ENCODE results near the gene CLIP3. TPM values are rescaled to one million over a fixed set of nuclear protein-coding genes. Genes with fewer than 3 reads are reported as not detected.

The CLIP3 gene
- total and polyA plus RNA-seq, 2 experiments from 2014 or later, result 15.1 to 19.1 TPM

GRCh38 chr19:36064826-36065225 is 32.2 kb upstream of the CLIP3 start (continued):
- no peak for TF ChIP-seq JUNB (IDR thresholded peaks at IDR 0.05; ENCODE audit: unreplicated experiment)
- TF ChIP-seq, protein P1, sequence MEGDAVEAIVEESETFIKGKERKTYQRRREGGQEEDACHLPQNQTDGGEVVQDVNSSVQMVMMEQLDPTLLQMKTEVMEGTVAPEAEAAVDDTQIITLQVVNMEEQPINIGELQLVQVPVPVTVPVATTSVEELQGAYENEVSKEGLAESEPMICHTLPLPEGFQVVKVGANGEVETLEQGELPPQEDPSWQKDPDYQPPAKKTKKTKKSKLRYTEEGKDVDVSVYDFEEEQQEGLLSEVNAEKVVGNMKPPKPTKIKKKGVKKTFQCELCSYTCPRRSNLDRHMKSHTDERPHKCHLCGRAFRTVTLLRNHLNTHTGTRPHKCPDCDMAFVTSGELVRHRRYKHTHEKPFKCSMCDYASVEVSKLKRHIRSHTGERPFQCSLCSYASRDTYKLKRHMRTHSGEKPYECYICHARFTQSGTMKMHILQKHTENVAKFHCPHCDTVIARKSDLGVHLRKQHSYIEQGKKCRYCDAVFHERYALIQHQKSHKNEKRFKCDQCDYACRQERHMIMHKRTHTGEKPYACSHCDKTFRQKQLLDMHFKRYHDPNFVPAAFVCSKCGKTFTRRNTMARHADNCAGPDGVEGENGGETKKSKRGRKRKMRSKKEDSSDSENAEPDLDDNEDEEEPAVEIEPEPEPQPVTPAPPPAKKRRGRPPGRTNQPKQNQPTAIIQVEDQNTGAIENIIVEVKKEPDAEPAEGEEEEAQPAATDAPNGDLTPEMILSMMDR (conservative IDR thresholded peaks at IDR 0.05; ENCODE audit: low read depth in 2 of 2), result no peak
- no peak for TF ChIP-seq ZNF331 (CRISPR knock-in tag; IDR thresholded peaks at IDR 0.05; ENCODE audit: low read depth)
- TF ChIP-seq, protein P2, sequence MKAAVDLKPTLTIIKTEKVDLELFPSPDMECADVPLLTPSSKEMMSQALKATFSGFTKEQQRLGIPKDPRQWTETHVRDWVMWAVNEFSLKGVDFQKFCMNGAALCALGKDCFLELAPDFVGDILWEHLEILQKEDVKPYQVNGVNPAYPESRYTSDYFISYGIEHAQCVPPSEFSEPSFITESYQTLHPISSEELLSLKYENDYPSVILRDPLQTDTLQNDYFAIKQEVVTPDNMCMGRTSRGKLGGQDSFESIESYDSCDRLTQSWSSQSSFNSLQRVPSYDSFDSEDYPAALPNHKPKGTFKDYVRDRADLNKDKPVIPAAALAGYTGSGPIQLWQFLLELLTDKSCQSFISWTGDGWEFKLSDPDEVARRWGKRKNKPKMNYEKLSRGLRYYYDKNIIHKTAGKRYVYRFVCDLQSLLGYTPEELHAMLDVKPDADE (IDR thresholded peaks at IDR 0.05), result no peak
- TF ChIP-seq, protein P3, sequence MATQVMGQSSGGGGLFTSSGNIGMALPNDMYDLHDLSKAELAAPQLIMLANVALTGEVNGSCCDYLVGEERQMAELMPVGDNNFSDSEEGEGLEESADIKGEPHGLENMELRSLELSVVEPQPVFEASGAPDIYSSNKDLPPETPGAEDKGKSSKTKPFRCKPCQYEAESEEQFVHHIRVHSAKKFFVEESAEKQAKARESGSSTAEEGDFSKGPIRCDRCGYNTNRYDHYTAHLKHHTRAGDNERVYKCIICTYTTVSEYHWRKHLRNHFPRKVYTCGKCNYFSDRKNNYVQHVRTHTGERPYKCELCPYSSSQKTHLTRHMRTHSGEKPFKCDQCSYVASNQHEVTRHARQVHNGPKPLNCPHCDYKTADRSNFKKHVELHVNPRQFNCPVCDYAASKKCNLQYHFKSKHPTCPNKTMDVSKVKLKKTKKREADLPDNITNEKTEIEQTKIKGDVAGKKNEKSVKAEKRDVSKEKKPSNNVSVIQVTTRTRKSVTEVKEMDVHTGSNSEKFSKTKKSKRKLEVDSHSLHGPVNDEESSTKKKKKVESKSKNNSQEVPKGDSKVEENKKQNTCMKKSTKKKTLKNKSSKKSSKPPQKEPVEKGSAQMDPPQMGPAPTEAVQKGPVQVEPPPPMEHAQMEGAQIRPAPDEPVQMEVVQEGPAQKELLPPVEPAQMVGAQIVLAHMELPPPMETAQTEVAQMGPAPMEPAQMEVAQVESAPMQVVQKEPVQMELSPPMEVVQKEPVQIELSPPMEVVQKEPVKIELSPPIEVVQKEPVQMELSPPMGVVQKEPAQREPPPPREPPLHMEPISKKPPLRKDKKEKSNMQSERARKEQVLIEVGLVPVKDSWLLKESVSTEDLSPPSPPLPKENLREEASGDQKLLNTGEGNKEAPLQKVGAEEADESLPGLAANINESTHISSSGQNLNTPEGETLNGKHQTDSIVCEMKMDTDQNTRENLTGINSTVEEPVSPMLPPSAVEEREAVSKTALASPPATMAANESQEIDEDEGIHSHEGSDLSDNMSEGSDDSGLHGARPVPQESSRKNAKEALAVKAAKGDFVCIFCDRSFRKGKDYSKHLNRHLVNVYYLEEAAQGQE (IDR thresholded peaks at IDR 0.05; ENCODE audit: unreplicated experiment), result no peak
- TF ChIP-seq EZH2 (IDR thresholded peaks at IDR 0.05; ENCODE audit: low read depth, unreplicated experiment), result no peak

DNA sequence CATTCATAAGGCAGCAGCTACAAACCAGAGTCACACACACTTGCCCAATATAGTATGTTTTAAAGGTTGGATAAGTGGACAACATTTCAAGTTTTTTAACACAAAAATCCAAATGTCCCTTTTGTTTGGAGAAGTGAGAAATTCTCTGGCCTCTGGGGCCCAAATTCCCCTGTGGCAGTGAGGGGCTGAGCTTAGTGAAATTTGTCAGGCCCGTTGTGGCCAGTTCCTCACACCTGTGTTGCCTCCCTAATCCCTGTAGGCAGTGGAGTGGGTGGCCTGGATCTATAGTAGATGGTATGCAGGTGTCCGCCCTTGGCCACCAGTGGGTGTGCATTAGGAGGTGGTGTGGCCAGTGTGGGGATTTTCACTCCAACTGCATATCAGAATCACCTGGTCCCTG is 28.7 kb upstream of the CLIP3 start:
- H3K27ac Mint-ChIP-seq, result no peak overlapping the region
- H3K36me3 Mint-ChIP-seq (ENCODE audit: low read depth), result peaks cover 67% of the 10 kb centered on the region
- no peak overlapping the region for H3K4me3 Mint-ChIP-seq
- H3K9me3 Mint-ChIP-seq, result no peaks in the 10 kb centered on the region
- Histone ChIP-seq H3K4me1 (ENCODE audit: insufficient read depth) (peaks cover 3% of the 10 kb centered on the region; the same call in 1 of the 2 replicates), H3K4me3 (no peak overlapping the region), H3F3A (replicated peaks; ENCODE audit: low read depth) (0 out of 2 replicates have a peak, but pooled peaks cover 24% of the 10 kb centered on the region), H3K27me3 (ENCODE audit: insufficient read depth) (no peaks in the 10 kb centered on the region), H3K27ac (ENCODE audit: low read depth) (no peak overlapping the region), H3K4me2 (no peak overlapping the region), H3K36me3 (ENCODE audit: insufficient read depth) (peaks cover 33% of the 10 kb centered on the region), H4K20me1 (replicated peaks; ENCODE audit: insufficient read depth) (peaks cover 30% of the 10 kb centered on the region), H3K79me2 (replicated peaks; ENCODE audit: insufficient read depth) (peaks cover 29% of the 10 kb centered on the region), H2AFZ (no peak overlapping the region), H3K9me2 (ENCODE audit: insufficient read depth) (no peaks in the 10 kb centered on the region)
- H3K4me1 Mint-ChIP-seq, result peaks cover under 1% of the 10 kb centered on the region; the same call in 2 of the 3 replicates
- H3K27me3 Mint-ChIP-seq (ENCODE audit: insufficient read depth, low read depth, poor library complexity), result peaks cover 4% of the 10 kb centered on the region
- DNase-seq (ENCODE audit: low spot score) (no peak), ATAC-seq (no peak)
- TF ChIP-seq ZNF114 (CRISPR knock-in tag; IDR thresholded peaks at IDR 0.05), result no peak
- TF ChIP-seq CREB1 (CRISPR knock-in tag; IDR thresholded peaks at IDR 0.05; ENCODE audit: low read depth), result no peak
- TF ChIP-seq EZH2 (IDR thresholded peaks at IDR 0.05; ENCODE audit: low read depth, unreplicated experiment), result no peak
- TF ChIP-seq, protein P3 (IDR thresholded peaks at IDR 0.05; ENCODE audit: unreplicated experiment), result no peak
- no peak for TF ChIP-seq POLR2AphosphoS5 (IDR thresholded peaks at IDR 0.05; ENCODE audit: low read depth)
- TF ChIP-seq NANOG (IDR thresholded peaks at IDR 0.05; ENCODE audit: borderline replicate concordance), result no peak
- TF ChIP-seq STAT1 (IDR thresholded peaks at IDR 0.05; ENCODE audit: unreplicated experiment), result no peak
